ENCODE results near the gene SASH3.

The SASH3 gene

DNA sequence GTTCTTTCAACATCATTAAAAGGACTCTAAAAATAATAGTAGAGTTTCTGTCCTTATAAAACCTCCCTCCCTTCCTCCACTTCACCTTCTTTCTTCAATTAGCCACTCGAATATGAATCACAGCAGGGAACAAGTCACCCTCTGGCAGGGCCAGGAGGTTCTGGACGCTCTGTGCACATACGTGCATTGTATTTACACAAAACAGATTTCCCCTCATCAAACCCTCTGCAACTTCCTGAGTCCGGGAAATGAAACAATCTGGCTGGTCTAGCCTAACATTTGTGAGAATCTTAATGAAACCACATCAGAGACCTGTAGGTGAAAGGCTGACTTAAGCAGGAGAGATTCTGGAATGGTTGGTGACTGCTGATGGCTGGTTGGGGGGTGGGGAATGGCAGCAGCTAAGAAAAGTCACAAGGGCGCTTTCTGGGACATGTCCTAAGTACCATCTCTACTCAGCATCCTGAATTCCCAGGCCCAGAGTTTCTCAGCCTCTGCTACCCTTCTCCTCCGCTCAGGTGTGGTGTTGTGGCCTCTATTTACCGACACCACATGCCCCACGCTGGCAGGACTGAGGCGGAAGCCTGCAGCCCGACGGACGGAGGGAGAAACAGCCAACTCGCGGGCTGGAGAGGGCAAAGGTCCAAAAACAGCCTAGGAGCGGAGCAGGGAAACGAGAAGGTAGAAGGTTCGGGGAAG, 62.9 kb downstream of the SASH3 start:
- TF ChIP-seq, protein P1, sequence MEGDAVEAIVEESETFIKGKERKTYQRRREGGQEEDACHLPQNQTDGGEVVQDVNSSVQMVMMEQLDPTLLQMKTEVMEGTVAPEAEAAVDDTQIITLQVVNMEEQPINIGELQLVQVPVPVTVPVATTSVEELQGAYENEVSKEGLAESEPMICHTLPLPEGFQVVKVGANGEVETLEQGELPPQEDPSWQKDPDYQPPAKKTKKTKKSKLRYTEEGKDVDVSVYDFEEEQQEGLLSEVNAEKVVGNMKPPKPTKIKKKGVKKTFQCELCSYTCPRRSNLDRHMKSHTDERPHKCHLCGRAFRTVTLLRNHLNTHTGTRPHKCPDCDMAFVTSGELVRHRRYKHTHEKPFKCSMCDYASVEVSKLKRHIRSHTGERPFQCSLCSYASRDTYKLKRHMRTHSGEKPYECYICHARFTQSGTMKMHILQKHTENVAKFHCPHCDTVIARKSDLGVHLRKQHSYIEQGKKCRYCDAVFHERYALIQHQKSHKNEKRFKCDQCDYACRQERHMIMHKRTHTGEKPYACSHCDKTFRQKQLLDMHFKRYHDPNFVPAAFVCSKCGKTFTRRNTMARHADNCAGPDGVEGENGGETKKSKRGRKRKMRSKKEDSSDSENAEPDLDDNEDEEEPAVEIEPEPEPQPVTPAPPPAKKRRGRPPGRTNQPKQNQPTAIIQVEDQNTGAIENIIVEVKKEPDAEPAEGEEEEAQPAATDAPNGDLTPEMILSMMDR (conservative IDR thresholded peaks at IDR 0.05; ENCODE audit: low read depth, low read length), result no peak
- peak overlapping the region; percentile 78 for H3K4me3 ChIP-seq (ENCODE audit: low read depth, low read length)

DNA sequence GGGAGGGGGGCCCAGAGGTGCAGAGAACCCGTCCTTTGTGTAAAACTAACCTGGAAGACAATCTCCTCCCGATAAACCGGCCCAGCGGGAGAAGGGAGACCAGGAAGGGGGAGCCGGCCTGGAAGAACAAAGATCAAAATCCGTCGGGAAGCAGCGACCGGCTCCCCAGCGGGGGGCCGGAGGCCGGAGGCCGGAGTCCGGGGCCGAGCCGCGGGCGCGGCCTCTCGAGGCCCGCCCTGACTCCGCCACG, 63.4 kb downstream of the SASH3 start:
- DNase-seq (ENCODE audit: low read depth), result no peak
- peak overlapping the region; percentile 78 for H3K4me3 ChIP-seq (ENCODE audit: low read depth, low read length)
- TF ChIP-seq, protein P1 (conservative IDR thresholded peaks at IDR 0.05; ENCODE audit: low read depth, low read length), result no peak

More for the DNA sequence above, 62.9 kb downstream of the SASH3 start:
- DNase-seq (ENCODE audit: low read depth), result peak; percentile 39

DNA sequence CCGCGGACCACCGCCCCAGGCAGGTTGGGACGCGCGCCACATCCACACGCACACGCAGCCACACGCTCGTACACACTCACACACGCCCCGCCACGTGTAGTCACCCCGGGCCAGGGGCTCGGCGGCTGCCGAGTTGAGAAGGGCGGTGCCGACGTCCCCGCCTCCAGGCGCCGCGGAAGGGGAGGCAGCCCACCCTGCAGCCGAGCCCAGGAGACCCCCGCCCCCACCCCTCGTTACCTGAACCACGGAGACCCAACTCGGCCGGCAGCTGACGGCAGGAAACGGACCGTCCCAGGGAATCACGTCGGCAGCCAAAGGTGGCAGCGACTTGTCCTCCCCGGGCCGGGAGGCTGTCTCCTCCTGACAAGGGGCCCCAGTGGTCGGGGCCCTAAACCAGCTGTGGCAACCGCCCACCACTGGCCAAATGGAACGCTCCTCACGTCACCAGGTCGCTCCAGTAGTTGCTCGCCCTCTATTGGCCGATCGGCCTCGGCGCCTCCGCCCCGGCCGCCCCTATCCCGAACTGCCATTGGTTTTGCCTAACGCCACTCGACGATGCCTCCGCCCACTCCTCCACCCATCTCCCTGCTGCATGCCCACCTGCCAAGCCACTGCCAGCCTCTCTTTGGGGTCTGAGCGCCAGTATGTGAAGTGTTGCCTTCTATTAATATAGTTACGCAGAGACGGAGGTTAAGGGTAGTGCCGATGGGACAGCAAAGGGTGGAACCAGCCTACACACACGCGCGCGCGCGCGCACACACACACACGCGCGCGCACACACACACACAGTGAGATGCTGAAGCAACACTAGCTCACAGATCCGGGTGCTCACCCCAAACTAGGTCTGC, 63.9 kb downstream of the SASH3 start, which contains the start of gene ZDHHC9:
ZDHHC9 (minus strand) TSS at position 428 of the 848 bp plus-strand sequence. CDS start 1,941 bp downstream, outside the sequence.
- TF ChIP-seq, protein P1 (conservative IDR thresholded peaks at IDR 0.05; ENCODE audit: low read depth, low read length), result no peak
- peak within 1 kb of the TSS; percentile 78 for H3K4me3 ChIP-seq (ENCODE audit: low read depth, low read length)
- DNase-seq (ENCODE audit: low read depth), result peak; percentile 92

All from choroid plexus epithelial cell (primary cell).